GM12878 (cell line): Measurements from ENCODE around the gene GPC5.
"Not testable (repeated sequence)": the region's sequence is repeated elsewhere in the genome, so short reads cannot be mapped to it uniquely, and the experiment has no call there.

Source experiments
- CHD2 ChIP-seq: IDR thresholded peaks from 2 replicates; pipeline ENCODE4 v1.6.1; 2011; ENCODE audit warnings: low read depth, low read length, improper control_type of control experiment, borderline replicate concordance
- CREB1 ChIP-seq: IDR thresholded peaks from 2 replicates; pipeline ENCODE4 v1.6.1; 2012; ENCODE audit warnings: low read depth, mild to moderate bottlenecking, inconsistent platforms
- CTCF ChIP-seq, 3 experiments: IDR thresholded peaks in 2 of 3; conservative IDR thresholded peaks in 1 of 3; 2 replicates each; pipeline ENCODE4 v1.5.1; 2011; ENCODE audit warnings: low read depth in 3 of 3, low read length in 3 of 3, mild to moderate bottlenecking in 3 of 3, control low read depth in 2 of 3, moderate library complexity in 2 of 3, inconsistent platforms in 1 of 3, mixed read lengths in 1 of 3; ENCODE audit not compliant: control insufficient read depth in 2 of 3, insufficient read depth in 1 of 3; ENCODE audit errors: extremely low read depth in 1 of 3
- FOXM1 ChIP-seq: IDR thresholded peaks from 2 replicates; pipeline ENCODE4 v1.6.1; 2012; ENCODE audit warnings: low read depth, mild to moderate bottlenecking, inconsistent platforms, low read length, moderate library complexity
- MTA2 ChIP-seq: fragments of 450-650 bp; IDR thresholded peaks from 2 replicates; pipeline ENCODE4 v1.6.1; 2016; ENCODE audit warnings: low read depth, mild to moderate bottlenecking, moderate library complexity
- NFXL1 ChIP-seq: fragments of 450-650 bp; IDR thresholded peaks from 2 replicates; pipeline ENCODE4 v1.6.1; 2017; ENCODE audit warnings: antibody characterized with exemption, mild to moderate bottlenecking, borderline replicate concordance
- POLR2A ChIP-seq: IDR thresholded peaks from 2 replicates; pipeline ENCODE4 v1.6.1; 2011; ENCODE audit warnings: low read depth, mild to moderate bottlenecking, low read length
- SPI1 ChIP-seq: IDR thresholded peaks from 2 replicates; pipeline ENCODE4 v1.6.1; 2011; ENCODE audit warnings: low read depth, mild to moderate bottlenecking, low read length, moderate library complexity, borderline replicate concordance; ENCODE audit not compliant: insufficient read depth
- SRF ChIP-seq, 2 experiments: IDR thresholded peaks; 2 replicates each; pipeline ENCODE4 v1.6.1; 2011; ENCODE audit warnings: low read depth in 2 of 2, low read length in 2 of 2, mild to moderate bottlenecking in 1 of 2, moderate library complexity in 1 of 2
- TBL1XR1 ChIP-seq: IDR thresholded peaks from 2 replicates; pipeline ENCODE4 v1.6.1; 2012; ENCODE audit warnings: low read depth, low read length, improper control_type of control experiment
- TCF7 ChIP-seq: IDR thresholded peaks from 2 replicates; pipeline ENCODE4 v1.6.1; 2014; ENCODE audit warnings: antibody characterized with exemption, borderline replicate concordance
- YBX1 ChIP-seq: fragments of 450-650 bp; IDR thresholded peaks from 2 replicates; pipeline ENCODE4 v1.6.1; 2016; ENCODE audit warnings: antibody characterized with exemption
- TF ChIP-seq, protein P1 (sequence below): IDR thresholded peaks from 2 replicates; pipeline ENCODE4 v1.6.1; 2012; ENCODE audit warnings: low read length, inconsistent platforms

GRCh38 chr13:92752705-92753104 lies 1354.3 kb downstream of the GPC5 start:
- not testable (repeated sequence) for TF ChIP-seq TBL1XR1; CHD2; CTCF (IDR thresholded peaks at IDR 0.05 in 2 of 3, conservative IDR thresholded peaks at IDR 0.05 in 1 of 3; ENCODE audit: control insufficient read depth in 2 of 3, extremely low read depth in 1 of 3, insufficient read depth in 1 of 3, low read depth in 3 of 3, low read length in 3 of 3); FOXM1; TCF7; YBX1; NFXL1; SRF (IDR thresholded peaks at IDR 0.05; ENCODE audit: low read depth in 2 of 2, low read length in 2 of 2); MTA2; SPI1; POLR2A; CREB1
- TF ChIP-seq, protein P1, sequence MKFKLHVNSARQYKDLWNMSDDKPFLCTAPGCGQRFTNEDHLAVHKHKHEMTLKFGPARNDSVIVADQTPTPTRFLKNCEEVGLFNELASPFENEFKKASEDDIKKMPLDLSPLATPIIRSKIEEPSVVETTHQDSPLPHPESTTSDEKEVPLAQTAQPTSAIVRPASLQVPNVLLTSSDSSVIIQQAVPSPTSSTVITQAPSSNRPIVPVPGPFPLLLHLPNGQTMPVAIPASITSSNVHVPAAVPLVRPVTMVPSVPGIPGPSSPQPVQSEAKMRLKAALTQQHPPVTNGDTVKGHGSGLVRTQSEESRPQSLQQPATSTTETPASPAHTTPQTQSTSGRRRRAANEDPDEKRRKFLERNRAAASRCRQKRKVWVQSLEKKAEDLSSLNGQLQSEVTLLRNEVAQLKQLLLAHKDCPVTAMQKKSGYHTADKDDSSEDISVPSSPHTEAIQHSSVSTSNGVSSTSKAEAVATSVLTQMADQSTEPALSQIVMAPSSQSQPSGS, result not testable (repeated sequence)
